Heart left ventricle (tissue), 13 donors: ENCODE results near the gene NOS2.

Experiments
- CTCF ChIP-seq, 12 donors: fragments of 200-600 bp; sonication (generic) in 4 of 12; IDR thresholded peaks; one replicate each; pipeline versions ENCODE4 v1.5.0 to v1.8.0; 2018 to 2022; ENCODE audit warnings: antibody characterized with exemption in 12 of 12, mild to moderate bottlenecking in 5 of 12
- POLR2A ChIP-seq, 2 donors: fragments of 450-650 bp; IDR thresholded peaks; one replicate each; pipeline ENCODE4 v1.6.1; 2017; ENCODE audit warnings: antibody characterized with exemption in 2 of 2, mild to moderate bottlenecking in 2 of 2, moderate library complexity in 2 of 2
- donor health status: ischemic (EF 13 %, LVEDD 7.1; RV severe dilation, severe dysfunction).
- donor health status: DM: no; HTN: yes; CAD: no.
- donor health status: DM: no; HTN: no; CAD: no.
- donor health status: ischemic (EF 25% LVEDD 6.9; RV normal size, moderate dysfunction).
- donor health status: ischemic (EF 25% LVEDD 5.7; RV mildly dilated, moderate dysfunction).
- donor health status: ischemic (EF 35%, LVEDD 5.7; RV mildly dilated, moderate dysfunction).
- donor health status: nonischemic (EF 11% LVEDD 7.7; RV severe dilation, severe dysfunction).
- donor health status: DM: yes; HTN: yes; CAD: no.
- donor health status: PGD.
- donor health status: ischemic (EF 29% LVEDD 5.4; RV normal size, mild dysfunction).
- donor health status: nonischemic (EF 23%, LVEDD 6.1; RV moderate dilation, normal function).

DNA sequence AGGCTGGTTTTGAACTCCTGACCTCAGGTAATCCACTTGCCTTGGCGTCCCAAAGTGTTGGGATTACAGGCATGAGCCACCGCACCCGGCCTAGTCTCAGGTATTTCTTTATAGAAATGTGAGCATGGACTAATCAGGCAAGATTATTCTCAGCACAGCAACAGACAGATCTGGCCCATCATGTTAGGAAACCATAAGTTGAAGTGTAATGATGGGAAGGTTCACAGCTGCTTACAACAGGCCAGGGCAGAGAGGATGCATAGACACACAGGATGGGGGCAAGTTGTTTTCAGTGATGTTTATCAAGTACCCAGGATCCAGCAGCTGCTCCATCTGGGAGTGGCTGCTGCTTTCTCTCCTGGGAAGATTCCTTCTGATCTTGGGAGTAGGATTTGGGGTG lies 16.6 kb upstream of the NOS2 start:
- TF ChIP-seq CTCF (IDR thresholded peaks at IDR 0.05) (no peak), POLR2A (IDR thresholded peaks at IDR 0.05) (no peak)
